Duodenal mucosa (tissue), 2 donors: ENCODE data around the gene NCOR2.
A peak's percentile ranks its signal among the peaks of the same experiment; 100 is the strongest.

Experiments
- H3K27ac ChIP-seq: one replicate; pipeline ENCODE4 v1.7.0; 2013; ENCODE audit warnings: low read depth, low read length
- H3K27me3 ChIP-seq, 2 donors: one replicate each; pipeline ENCODE4 v1.7.0; 2013; ENCODE audit warnings: low read length in 2 of 2, control low read depth in 1 of 2; ENCODE audit not compliant: insufficient read depth in 2 of 2, control insufficient read depth in 1 of 2
- H3K36me3 ChIP-seq, 2 donors: one replicate each; pipeline ENCODE4 v1.7.0; 2013; ENCODE audit warnings: low read length in 2 of 2, control low read depth in 1 of 2; ENCODE audit not compliant: insufficient read depth in 2 of 2, control insufficient read depth in 1 of 2
- H3K4me1 ChIP-seq, 2 donors: one replicate each; pipeline ENCODE4 v1.7.0; 2013; ENCODE audit warnings: low read length in 2 of 2, control low read depth in 1 of 2; ENCODE audit not compliant: insufficient read depth in 2 of 2, control insufficient read depth in 1 of 2
- H3K4me3 ChIP-seq, 2 donors: one replicate each; pipeline ENCODE4 v1.7.0; 2013; ENCODE audit warnings: low read length in 2 of 2, low read depth in 1 of 2
- H3K9ac ChIP-seq, 2 donors: one replicate each; pipeline ENCODE4 v1.7.0; 2013; ENCODE audit warnings: low read length in 2 of 2, low read depth in 1 of 2
- H3K9me3 ChIP-seq, 2 donors: one replicate each; pipeline ENCODE4 v1.7.0; 2013; ENCODE audit warnings: low read length in 2 of 2, control low read depth in 1 of 2; ENCODE audit not compliant: control insufficient read depth in 1 of 2

Gene NCOR2

GRCh38 chr12:124543590-124544310 lies 23.7 kb downstream of the NCOR2 start:
- no peaks in the 10 kb centered on the region for H3K9me3 ChIP-seq
- no peaks in the 10 kb centered on the region for H3K36me3 ChIP-seq
- no peaks in the 10 kb centered on the region for H3K27me3 ChIP-seq
- H3K9ac ChIP-seq = no peak overlapping the region
- H3K4me3 ChIP-seq = peak overlapping the region in 1 of 2 donors; percentile 24
- H3K27ac ChIP-seq = no peak overlapping the region
- H3K4me1 ChIP-seq = peaks cover 44 to 49% of the 10 kb centered on the region in 2 donors

GRCh38 chr12:124543052-124543589 lies 24.3 kb downstream of the NCOR2 start:
- Histone ChIP-seq H3K36me3 (no peaks in the 10 kb centered on the region), H3K27me3 (no peaks in the 10 kb centered on the region), H3K27ac (no peak overlapping the region), H3K4me3 (peak overlapping the region in 1 of 2 donors; percentile 24), H3K4me1 (peaks cover 51 to 54% of the 10 kb centered on the region in 2 donors), H3K9me3 (no peaks in the 10 kb centered on the region), H3K9ac (no peak overlapping the region)

GRCh38 chr12:124542021-124542949 lies 25.1 kb downstream of the NCOR2 start:
- H3K4me3 ChIP-seq = no peak overlapping the region
- H3K36me3 ChIP-seq = no peaks in the 10 kb centered on the region
- H3K27me3 ChIP-seq = no peaks in the 10 kb centered on the region
- H3K9me3 ChIP-seq = no peaks in the 10 kb centered on the region
- H3K4me1 ChIP-seq = peaks cover 53 to 59% of the 10 kb centered on the region in 2 donors
- H3K9ac ChIP-seq = no peak overlapping the region
- no peak overlapping the region for H3K27ac ChIP-seq

GRCh38 chr12:124541322-124541721 lies 26.1 kb downstream of the NCOR2 start:
- Histone ChIP-seq H3K9me3 (no peaks in the 10 kb centered on the region), H3K9ac (no peak overlapping the region), H3K27me3 (no peaks in the 10 kb centered on the region), H3K27ac (no peak overlapping the region), H3K36me3 (no peaks in the 10 kb centered on the region), H3K4me1 (peaks cover 52 to 59% of the 10 kb centered on the region in 2 donors), H3K4me3 (no peak overlapping the region)

GRCh38 chr12:124539084-124540041 lies 28.0 kb downstream of the NCOR2 start:
- Histone ChIP-seq H3K27ac (no peak overlapping the region), H3K9me3 (no peaks in the 10 kb centered on the region), H3K36me3 (peaks cover 0 to 2% of the 10 kb centered on the region in 2 donors), H3K27me3 (no peaks in the 10 kb centered on the region), H3K9ac (no peak overlapping the region), H3K4me3 (no peak overlapping the region), H3K4me1 (peaks cover 35 to 48% of the 10 kb centered on the region in 2 donors)

- Histone ChIP-seq H3K36me3 (peaks cover 0 to 3% of the 10 kb centered on the region in 2 donors), H3K9me3 (no peaks in the 10 kb centered on the region), H3K27me3 (no peaks in the 10 kb centered on the region), H3K4me1 (peaks cover 29 to 39% of the 10 kb centered on the region in 2 donors), H3K27ac (no peak overlapping the region), H3K9ac (no peak overlapping the region), H3K4me3 (peak overlapping the region in 1 of 2 donors; percentile 3)
Measured at GRCh38 chr12:124538194-124539082, 29.0 kb downstream of the NCOR2 start.

DNA sequence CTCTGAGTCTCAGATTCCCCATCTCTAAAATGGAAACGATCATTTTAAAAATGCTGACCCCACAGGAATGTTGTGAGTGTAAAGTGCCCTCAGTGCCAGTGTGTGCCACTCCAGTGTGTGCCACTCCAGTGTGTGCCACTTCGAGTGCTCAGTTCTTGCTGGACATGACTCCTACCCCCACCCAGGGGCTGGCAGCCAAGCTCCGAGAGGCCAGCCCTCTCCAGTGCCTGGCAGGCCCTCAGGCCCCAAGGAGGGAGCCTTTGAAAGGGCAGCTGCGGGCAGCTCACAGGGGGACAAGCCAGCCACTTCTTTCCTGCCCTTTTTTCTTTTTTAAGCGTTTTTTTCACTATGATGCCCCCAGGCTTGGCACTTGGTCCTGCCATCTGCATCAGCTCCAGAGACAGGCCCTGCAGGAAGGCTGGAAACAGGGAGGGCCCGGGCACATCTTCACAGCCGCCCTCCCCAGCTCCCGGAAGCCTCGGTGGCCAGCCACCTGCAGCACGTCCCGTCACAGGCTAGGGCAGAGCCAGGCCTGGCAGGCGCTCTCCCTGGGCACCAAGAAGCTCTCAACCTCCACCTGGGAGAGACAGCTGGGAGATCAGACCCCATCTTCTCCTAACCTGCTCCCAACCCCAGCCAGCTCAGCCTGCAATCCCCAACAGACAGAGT lies 29.8 kb downstream of the NCOR2 start:
- Histone ChIP-seq H3K4me1 (peaks cover 24 to 33% of the 10 kb centered on the region in 2 donors), H3K27me3 (no peaks in the 10 kb centered on the region), H3K9ac (no peak overlapping the region), H3K36me3 (peaks cover 0 to 3% of the 10 kb centered on the region in 2 donors), H3K27ac (no peak overlapping the region), H3K4me3 (no peak overlapping the region), H3K9me3 (no peaks in the 10 kb centered on the region)

DNA sequence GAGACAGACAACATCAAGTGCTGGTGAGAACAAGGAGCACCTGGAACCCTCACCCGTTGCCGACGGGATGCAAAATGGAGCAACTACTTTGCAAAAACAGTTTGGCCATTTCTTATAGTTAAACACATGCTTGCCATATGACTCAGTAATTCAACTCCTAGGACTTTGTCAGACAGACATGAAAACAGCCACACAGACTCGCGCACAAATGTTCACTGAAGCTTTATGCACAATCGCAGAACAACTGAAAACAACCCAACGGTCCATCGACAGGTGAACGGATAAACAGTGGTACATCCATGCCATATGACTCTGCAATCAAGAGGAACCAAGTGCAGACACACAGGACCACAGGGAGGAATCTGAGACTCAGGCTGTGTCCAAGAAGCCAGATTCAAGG lies 30.8 kb downstream of the NCOR2 start:
- H3K4me3 ChIP-seq = no peak overlapping the region
- no peak overlapping the region for H3K27ac ChIP-seq
- H3K9me3 ChIP-seq = no peaks in the 10 kb centered on the region
- H3K36me3 ChIP-seq = peaks cover 0 to 3% of the 10 kb centered on the region in 2 donors
- H3K9ac ChIP-seq = no peak overlapping the region
- peaks cover 17 to 26% of the 10 kb centered on the region in 2 donors for H3K4me1 ChIP-seq
- H3K27me3 ChIP-seq = no peaks in the 10 kb centered on the region
